Measurements from ENCODE around the gene ATG3.
"Not testable (repeated sequence)": the region's sequence is repeated elsewhere in the genome, so short reads cannot be mapped to it uniquely, and the experiment has no call there.

The ATG3 gene

DNA sequence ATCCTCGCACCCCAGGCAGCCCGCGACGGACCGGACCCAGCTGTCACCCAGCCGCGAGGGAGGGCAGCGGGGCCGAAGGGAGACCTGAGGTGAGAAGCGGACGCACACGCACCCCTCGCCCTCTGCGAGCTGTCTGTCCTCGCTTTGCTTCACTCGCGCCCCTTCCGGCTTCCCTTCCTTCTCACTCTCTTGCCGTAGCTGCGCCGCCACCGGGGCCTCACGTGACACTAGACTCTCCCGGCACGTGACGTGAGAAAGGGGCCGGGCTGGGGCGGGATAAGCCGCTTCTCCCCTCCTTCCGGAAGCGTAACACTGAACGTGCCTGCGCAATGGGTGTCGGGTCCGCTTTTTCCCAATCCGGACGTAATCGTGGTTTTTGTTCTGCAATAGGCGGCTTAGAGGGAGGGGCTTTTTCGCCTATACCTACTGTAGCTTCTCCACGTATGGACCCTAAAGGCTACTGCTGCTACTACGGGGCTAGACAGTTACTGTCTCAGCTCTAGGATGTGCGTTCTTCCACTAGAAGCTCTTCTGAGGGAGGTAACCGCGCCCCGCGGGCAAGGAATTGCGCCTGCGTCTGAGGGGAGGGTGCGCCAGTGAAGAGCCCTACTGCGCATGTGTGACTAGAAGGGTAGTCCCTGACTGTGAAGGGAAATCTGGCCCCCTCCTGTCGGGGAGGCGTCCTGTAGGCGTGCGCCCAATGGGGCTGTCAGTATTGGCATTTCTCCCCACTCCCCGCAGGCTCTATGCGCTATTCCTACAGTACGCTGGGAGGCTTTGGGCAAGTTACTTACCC is at the start of gene ATG3, which contains the start of gene SLC35A5:
TSS of gene ATG3 (minus strand) at position 229 of the 796 bp plus-strand sequence. CDS start 434 bp downstream, outside the sequence.
TSS of gene SLC35A5 (plus strand) at position 312 of the 796 bp plus-strand sequence. CDS start 1,359 bp downstream, outside the sequence.
- DNase-seq, result peak; percentile 95 to 97 (median 96)

DNA sequence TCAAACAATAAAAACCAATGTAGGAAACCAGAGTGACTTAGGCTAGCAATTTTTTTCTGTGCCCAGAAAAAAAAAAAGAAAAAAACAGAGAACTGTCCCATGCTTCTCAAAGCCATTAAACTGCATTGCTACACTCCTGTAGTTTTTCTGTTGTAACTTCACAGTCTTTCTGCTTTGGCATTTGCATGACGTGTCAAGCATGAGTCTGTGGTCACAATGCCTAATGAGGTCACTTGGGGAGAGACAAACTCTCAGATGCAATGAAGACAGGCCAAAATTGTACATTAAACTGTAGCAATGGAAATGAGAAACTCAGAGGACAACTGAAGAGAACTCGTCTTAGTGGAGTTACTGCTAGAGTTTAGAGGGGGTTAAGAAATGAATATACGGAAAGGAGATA is 48.4 kb upstream of the ATG3 start:
- DNase-seq, result no peak

DNA sequence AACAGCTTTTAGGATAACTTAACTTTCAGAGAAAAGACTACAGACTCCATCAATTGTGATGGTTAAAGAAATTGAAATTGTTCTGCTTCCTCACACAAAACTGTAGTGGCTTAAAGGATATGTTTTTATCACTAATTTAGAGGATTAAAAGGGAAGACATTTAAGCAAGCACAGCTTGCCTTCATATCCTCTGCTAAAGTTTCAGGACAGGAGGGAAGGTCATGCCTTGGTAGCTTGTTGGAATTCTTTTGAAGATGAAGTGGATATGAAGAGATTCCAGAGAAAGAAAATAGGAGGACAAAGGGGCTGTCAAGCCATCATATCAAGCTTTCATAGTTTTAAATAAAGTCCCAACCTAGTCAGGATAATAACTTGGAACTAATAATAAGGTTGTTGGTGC is 46.1 kb upstream of the ATG3 start:
- DNase-seq, result no peak

DNA sequence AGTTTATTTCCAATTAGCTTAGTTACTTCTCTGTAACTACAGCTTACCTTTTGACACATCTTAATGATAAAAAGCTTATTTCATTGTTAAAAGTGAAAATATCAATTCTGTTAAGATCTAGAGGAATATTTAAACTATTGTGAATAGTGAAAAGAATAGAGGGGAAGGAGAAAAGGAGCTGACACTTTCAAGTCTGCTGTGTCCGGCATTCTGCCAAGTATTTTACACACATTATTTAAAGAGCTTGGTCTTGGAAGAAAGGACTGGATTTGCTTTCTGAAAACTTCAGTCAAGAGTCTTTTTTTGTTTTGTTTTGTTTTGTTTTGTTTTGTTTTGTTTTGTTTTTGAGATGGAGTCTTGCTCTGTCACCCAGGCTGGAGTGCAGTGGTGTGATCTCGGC is 44.3 kb upstream of the ATG3 start:
- DNase-seq, result no peak

DNA sequence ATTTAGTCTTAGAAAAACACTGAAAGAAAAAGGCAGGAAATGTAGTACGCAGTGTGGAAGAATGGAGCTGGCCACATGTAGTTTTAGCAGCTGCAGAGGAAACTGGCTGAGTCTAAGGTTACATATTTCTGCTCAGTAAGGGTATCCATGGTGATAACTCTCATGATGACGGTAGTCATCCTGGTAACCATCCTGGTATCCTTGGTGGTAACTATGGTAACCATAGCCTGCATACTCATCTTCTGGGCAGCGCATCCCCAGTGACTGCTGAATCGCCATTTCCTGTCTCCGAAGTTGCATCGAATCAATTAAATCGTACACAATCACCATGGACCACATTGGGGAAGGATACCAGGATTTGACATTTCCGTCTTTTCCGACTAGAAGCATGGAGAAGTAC is 43.5 kb upstream of the ATG3 start:
- DNase-seq, result no peak

DNA sequence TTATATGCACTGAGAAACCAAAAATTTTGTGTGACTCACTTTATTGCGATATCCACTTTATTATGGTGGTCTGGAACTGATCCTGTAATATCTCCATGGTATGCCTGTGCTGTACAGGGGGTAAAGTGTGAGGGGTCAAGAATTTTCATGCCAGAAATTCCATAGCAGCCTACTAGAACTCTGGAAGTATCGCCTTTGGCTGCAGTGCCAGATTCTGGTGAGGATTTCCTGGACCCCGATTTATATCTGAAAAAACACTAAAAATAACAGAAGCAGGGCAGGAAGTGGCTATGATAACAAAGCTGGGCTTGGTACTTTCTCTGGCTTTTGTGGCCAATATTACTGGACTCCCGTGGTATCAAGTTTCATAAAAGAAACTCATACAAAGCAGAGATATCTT is 42.8 kb upstream of the ATG3 start:
- DNase-seq, result no peak

DNA sequence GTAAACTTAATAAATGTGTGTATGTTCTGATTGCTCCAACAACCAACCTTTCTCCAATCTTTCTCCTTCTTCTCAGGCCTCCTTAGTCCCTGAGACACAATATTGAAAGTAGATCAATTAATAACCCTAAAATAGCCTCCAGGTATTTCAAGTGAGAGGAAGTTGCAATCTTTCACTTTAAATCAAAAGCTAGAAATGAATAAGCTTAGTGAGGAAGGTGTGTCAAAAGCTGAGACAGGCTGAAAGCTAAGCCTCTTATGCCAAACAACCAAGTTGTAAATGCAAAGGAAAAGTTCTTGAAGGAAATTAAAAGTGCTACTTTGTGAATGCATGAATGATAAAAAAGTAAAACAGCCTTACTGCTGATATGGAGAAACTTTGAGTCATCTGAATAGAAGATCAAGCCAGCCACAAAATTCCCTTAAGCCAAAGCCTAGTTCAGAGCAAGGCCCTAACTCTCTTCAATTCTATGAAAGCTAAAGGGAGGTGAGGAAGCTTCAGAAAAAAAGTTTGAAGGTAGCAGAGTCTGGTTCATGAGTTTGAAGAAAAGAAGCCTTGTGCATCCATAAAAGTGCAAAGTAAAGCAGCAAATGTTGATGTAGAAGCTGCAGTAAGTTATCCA is 40.6 kb upstream of the ATG3 start:
- DNase-seq, result no peak

DNA sequence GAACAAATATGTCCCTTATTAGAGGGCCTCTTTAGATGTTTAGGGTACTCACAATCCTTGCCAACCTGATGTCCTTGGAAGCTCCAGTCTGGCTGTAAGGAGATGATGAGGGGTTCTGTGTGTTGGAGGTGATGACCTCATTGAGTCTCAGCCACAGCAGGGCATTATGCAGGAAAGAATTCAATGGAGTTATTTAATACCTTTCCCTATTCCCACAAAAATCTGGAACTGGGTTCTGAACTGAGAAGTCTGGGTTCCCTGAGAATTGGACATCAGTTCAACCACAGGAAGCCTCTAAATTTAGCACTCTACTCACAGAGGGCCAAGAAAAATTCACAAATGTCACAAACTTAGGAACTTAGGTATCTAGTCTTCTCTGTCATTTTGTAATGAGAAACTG is 37.0 kb upstream of the ATG3 start:
- DNase-seq, result no peak

DNA sequence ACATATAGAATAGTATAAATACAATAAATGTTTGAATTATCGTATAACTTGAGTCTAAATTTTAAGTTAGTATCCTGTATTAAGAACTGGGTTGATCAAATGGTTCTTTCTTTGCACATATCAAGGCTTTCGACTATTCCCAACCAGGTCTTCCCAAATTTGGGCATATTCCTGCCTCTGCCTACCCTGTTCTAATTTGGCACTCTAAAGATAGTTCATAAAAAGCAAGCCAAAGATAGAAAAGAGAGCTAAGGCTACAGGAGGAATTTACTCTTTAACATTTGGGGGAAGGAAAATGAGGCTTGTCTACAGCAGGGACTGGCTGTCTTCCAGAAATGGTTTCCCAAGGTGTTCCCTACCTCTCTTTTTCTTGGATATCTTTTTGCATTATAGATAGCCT is 36.2 kb upstream of the ATG3 start:
- no peak for DNase-seq

DNA sequence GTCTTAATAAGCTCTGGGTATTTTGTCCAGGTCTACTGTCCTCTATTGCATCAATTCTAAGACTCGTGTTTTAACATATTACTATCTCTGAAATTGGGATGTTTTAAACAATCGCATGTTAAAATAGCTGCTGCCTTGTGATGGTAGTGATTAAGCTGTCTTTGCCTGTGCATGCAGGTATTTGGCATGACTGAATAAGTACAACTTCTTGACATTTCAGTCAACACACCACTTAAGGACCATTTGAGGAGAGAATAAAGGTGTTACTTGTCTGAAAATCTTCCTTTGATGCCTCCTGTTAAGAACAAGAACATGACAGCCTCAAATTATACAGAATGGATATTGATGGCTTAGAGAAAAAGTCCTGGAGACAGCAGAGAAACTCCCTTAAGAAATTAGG is 33.1 kb upstream of the ATG3 start:
- no peak for DNase-seq

DNA sequence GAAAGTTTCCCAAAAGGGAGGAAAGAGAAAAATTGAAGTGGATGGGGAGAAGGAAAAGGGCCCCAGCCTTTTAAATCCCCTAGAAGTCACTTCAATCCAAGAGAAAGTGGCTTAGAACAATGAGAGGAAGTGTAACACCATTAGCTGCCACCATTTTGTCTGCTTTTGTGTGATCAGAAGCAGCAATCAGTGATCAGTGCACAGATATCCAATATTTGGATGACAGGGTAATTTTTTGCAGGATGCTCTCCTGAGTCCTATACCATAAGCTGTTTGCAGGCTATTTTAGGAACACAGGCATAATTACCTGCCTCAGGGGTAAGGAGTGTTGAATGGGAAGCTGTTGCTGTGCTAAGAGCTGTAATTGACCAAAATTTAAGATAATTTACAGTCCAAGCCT is 31.5 kb upstream of the ATG3 start:
- DNase-seq, result no peak

DNA sequence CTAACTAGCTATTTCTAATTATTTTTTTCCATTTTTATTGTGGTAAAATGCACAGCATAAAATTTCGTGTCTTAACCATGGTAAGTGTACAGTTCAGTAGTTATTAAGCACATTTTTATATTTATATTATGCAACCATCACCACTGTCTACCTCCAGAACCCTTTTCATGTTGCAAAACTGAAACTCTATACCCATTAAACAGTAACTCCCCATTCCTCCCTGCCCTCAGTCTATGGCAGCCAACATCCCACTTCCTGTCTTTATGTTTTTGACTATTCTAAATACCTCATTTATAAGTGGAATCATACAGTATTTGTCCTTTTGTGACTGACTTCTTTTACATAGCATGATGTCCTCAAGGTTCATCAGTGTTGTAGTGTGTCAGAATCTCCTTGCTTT is 25.6 kb upstream of the ATG3 start:
- no peak for DNase-seq

DNA sequence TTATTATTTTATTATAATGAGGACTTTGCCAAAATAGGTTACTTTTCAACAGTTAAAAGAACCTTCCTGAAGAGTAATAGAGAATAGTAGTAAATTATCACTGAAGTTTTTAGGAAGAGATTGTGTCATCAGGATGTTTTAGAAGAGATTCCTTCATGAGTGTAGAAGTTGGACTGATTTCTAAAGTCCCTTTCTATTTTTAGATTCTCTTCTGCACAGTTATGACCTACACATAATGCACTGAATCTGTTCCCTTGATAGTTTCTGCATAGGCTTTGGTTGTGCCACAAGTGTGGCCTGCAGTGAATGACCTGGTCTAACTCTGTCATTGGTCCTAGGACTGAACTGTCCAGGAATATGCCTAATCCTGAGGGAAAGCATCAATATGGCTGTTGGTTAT is 24.0 kb upstream of the ATG3 start:
- no peak for DNase-seq

DNA sequence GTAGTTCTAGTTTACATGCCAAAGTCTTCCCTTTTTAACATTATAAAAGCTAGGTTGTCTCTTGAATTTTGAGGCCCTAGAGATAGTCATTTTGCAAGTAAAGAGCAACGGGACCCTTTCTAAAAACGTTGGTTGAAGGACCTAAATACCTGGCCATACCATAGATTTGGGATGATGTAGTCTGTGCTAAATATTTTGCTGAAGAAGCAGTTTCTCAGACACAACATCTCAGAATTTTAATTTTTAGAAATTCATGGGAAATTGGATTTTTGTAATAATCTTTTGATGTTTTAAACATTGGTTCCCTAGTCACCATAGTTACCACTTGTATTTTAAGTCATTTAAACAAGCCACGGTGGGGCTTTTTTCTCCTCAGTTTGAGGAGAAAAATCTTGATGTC is 21.3 kb upstream of the ATG3 start:
- DNase-seq, result no peak

DNA sequence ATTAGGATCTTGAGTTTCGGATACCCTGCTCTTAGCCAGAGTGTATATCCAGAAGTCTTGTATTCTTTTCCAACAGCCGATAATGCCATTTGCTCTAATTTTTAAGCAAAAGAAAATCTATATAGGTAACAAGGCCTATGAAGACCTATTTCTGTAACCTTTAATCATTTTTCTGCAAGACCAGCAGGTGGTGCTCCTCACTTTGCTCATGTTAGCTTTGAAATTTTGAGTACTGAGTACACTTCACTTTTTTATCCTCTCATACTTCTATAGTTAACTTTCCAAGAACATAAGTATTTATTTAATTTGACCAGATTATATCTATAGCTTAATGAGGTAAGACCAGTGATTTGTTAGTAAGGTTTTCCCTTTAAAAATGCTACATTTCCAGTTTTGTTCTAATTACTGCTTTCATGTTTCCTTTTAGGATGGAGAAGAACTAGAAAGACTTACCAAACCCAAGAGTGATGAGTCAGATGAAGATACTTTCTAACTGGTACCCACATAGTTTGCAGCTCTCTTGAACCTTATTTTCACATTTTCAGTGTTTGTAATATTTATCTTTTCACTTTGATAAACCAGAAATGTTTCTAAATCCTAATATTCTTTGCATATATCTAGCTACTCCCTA is 20.6 kb upstream of the ATG3 start:
- DNase-seq, result peak in 1 of 4 experiments; percentile 2

DNA sequence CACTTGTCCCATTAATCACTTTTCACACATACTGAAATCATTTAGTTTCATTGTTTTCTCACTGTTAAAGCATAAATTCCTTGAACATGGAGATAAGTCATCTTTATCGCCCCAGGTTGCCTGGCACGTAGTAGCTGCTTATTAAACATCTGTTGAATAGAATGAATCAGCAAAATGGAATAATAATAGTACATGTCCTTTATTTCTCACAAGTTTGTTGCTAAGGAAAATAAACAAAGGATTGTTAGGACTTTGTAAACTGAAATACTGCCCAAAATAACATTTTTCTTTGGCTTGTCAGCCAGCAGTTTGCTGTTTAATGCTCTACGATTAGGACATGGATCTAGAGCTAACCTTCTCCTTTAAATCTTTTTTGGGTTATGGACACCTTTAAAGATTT is 17.9 kb upstream of the ATG3 start:
- DNase-seq, result no peak

DNA sequence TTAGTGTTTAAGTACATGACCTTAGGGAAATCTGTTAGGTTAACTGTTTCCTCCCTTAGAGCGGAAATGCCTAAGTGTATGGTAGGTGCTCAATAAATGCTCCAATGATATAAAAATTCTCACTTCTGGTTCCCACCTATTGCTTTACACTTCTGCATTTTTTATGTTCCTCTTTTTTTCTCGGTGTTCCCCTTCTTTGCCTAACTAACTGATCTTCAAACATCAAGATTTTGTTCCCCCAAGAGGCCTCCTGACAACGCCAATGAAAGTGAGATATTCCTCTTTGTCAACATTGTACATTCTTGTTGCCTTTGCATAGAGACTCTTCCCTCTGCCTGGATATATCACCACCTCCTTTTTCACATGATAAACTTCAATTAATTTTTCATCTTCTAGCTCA is 17.5 kb upstream of the ATG3 start:
- no peak for DNase-seq

DNA sequence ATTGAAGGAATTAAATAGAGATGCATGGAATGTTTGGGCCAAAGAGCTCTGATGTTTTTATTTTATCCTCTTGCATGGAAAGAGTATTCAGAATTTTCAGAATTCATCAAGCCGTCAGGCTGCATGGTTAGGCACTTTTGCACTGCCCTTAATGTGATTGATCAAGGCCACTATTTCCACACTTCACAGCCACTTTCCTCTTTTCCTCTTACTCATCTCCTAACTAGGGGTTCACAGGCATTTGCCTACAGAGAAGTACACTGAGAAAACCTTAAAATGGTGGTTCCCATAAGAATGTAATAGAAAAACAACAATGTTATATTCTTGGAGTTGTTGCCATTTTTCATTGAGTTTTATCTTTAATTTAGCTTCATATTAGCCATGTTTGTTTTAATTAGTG is 10.9 kb upstream of the ATG3 start:
- no peak for DNase-seq

DNA sequence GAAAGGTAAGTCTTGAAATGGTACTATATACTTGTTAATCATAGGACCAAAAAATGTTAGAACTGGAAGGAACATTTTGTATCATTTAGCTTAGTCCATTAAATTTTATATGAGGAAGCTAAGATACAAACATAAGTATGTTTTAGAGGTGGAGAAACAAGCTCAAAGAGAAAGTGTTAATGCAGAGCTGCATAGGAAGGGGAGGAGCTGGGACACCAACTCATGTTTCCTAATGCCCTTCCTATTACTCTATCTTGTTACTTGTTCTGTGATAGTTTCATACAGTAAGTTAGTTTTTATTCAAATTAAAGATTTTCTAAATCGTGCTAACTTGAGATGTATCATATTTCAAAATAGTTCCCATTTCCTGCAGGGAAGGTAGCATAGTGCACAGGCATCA is 7.5 kb upstream of the ATG3 start:
- no peak for DNase-seq

DNA sequence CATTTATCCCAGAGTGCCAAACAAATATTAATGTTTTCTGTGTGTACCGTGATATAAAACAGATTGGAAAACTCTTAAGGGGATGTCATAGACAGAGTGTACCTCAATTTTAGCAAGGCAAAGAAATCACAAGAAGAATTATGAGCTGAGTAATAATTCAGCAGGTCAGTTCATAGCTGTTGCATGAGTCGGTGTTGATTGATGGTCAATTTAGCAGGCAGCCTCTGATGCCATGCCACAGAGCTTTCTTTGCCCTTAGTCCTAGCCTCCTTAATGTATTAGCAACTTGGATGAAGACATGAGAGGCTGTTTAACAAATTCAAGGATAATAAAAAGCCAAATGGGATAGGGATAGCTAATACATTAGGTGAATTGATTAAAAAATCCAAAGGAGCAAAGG is 6.9 kb upstream of the ATG3 start:
- no peak for DNase-seq

DNA sequence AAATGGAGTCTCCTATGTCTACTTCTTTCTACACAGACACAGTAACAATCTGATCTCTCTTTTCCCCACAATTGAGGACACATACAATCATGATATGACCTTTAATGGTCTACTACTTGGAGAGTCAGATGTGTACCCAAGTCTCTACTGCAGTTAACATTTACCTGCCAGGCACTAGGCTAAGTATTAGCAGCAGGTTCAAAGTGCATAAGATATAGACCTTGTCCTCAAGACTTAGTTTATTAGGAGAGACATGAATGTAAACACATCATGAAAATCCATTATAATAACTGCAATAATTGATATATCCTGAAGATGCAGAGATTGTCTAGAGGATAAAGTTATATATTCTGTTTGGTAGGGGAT is 3.2 kb upstream of the ATG3 start:
- DNase-seq, result no peak

DNA sequence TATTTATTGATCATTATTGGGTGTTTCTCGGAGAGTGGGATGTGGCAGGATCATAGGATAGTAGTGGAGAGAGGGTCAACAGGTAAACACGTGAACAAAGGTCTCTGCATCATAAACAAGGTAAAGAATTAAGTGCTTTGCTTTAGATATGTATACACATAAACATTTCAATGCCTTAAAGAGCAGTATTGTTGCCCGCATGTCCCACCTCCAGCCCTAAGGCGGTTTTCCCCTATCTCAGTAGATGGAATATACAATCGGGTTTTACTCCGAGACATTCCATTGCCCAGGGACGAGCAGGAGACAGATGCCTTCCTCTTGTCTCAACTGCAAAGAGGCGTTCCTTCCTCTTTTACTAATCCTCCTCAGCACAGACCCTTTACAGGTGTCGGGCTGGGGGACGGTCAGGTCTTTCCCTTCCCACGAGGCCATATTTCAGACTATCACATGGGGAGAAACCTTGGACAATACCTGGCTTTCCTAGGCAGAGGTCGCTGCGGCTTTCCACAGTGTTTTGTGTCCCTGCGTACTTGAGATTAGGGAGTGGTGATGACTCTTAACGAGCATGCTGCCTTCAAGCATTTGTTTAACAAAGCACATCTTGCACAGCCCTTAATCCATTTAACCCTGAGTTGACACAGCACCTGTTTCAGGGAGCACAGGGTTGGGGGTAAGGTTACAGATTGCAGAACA is 2.6 kb upstream of the ATG3 start:
- DNase-seq, result not testable (repeated sequence)

DNA sequence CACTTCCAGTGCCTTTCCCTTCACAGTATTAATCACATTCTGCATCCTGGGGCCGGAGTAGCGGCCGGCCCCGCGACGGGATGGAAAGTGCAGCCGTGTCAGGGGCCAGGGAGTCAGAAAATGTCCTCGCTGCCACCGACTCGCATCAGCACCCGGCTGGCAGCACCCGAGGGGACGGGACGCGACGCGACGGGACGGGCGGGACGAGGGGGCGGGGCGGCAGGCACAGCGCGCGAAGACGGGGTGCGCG is 353 bp downstream of the ATG3 start:
- DNase-seq, result peak; percentile 71 to 81 (median 77)
